GM21447 (cell line): ENCODE results near the gene BTG1.

ENCODE experiments used
- ATAC-seq: cut with Tn5 transposase; IDR thresholded peaks from one replicate; pipeline ENCODE4 v1.9.1; 2021; ENCODE audit not compliant: unreplicated experiment

Gene BTG1

DNA sequence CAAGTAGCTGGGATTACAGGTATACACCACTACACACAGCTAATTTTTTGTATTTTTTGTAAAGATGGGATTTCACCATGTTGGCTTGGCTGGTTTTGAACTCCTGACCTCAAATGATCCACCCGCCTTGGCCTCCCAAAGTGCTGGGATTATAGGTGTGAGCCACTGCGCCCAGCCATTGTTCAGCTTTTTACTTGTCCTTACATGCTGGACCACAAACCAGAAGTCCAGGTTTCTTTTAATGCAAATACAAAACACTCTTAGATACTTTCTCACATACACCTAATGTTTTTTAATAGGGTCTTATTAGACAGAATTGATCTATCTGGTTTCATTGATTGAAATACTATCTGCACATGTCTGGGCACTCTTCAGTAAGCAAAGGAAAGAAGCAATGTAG lies 40.5 kb downstream of the BTG1 start:
- no peak for ATAC-seq

DNA sequence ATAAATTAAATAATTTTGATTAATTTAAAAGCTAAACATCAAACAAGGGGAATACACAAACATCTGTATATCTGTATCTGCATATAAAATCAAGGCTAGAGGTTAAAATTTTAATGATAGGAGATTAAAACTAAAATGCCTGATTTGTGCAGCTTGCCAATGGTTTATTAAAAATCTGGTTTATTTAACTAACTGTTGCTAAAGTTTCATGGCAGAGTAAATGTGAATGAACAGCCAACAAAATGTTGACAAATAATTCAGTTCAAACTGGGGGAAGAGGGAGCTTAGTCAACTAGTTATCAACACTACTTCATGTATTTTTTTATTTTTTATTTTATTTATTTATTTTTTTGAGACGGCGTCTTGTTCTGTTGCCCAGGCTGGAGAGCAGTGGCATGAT lies 43.0 kb downstream of the BTG1 start:
- ATAC-seq = no peak

- no peak for ATAC-seq
Observed at GRCh38 chr12:92098594-92099380, 46.9 kb downstream of the BTG1 start.

DNA sequence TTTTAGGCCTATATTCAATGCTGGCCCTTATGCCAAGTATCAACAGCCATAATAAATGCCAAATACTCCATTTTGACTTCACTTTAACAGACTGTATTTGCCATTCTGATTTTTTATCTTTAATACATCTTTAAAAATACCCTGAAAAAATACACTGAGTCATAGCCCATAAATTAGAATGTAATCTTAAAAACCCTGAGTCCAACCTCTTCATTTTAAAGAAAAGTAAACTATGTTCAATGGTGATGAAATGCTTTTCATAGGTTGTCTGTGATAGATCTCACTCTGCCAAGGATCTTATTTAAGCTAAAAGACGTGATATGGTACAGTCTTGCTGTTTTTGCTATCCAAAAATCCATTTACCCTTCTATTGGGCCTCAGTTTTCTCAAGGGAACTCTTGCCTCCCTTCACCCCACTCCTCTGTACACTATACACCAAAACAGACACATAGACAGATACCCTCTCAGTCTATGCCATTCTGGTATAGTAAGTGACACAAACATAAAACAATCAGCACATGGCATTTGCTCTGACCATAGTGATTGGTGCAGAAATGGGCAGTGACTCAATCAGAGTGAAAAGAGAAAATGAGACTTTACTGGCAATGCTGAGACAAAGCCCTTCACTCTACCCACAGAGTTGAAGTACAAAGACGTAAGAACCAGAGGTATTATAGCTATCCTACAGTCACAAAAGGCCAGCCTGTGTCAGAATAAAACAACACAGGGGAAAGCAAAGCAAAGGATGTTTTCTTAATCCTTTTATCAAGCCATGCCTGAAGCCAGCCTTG lies 49.1 kb downstream of the BTG1 start:
- ATAC-seq = no peak

- ATAC-seq = no peak
Observed at GRCh38 chr12:92094751-92095161, 50.9 kb downstream of the BTG1 start.

- peak; percentile 64 for ATAC-seq
Observed at GRCh38 chr12:92094301-92094700, 51.3 kb downstream of the BTG1 start.
